Measurements from ENCODE around the gene SLC38A7.

The SLC38A7 gene

GRCh38 chr16:58635502-58635901 is 49.1 kb downstream of the SLC38A7 start:
- no peak for DNase-seq (ENCODE audit: low read depth)

DNA sequence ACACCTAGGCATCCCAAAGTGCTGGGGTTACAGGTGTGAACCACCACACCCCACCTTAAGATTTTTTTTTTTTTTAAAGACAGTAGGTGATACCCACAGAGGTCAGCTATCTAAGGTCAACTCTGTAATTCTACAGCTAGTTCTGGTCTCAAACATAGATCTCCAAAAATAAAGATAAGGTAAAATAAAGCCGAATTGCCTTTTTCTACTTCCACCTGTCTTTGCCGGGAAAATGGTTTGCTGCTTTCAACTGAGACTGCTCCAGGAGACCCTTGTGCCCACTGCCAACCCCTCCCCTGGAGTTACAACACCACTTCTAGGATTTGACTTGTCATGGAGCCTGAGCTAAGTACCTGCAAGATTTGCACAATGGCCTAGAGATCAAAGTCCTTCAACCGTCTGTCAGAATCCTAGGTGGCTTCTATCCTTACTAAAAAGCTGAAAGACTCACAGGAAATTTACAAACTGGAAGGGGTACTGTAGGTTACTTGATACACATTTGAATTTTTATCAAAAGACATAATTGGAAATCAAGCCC is 50.2 kb downstream of the SLC38A7 start:
- no peak for DNase-seq (ENCODE audit: low read depth)

- DNase-seq (ENCODE audit: low read depth) = peak; percentile 96
These were observed 54.6 kb downstream of the SLC38A7 start, which contains the start of gene CNOT1 for GRCh38 chr16:58629733-58630640. Gene CNOT1, minus strand, starts transcription at chr16:58629826. Its CDS starts 30,489 bp downstream, at chr16:58599337.

- no peak for DNase-seq (ENCODE audit: low read depth)
These were observed 55.5 kb downstream of the SLC38A7 start for GRCh38 chr16:58628845-58629732.

DNA sequence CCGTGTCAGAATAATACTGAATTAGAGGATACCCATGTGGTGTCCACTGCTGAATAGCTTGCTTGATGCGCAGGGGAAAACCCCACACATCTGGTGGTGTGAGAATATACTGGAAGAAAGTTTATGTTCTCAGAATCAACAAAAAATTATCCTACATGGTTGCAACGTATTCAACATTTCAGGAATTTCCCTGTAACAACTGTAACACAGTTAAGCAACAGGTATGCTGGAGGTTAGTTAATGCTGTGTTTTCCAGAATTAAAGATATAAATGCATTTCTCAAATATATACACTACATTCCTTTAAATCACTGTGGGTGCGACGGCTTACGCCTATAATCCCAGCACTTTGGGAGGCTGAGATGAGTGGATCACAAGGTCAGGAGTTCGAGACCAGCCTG is 60.4 kb downstream of the SLC38A7 start:
- DNase-seq (ENCODE audit: low read depth) = no peak

DNA sequence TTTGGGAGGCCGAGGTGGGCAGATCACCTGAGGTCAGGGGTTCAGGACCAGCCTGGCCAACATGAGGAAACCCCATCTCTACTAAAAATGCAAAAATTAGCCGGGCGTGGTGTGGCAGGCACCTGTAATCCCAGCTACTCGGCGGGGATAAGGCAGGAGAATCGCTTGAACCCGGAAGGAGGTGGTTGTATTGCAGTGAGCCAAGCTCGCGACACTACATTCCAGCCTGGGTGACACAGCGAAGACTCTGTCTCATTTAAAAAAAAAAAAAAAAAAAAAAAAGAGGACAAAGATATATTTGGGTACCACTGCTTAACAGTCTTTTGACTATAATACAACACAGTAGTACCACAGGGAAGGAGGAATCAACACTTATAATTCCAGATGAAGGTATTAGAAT is 64.2 kb downstream of the SLC38A7 start:
- no peak for DNase-seq (ENCODE audit: low read depth)

DNA sequence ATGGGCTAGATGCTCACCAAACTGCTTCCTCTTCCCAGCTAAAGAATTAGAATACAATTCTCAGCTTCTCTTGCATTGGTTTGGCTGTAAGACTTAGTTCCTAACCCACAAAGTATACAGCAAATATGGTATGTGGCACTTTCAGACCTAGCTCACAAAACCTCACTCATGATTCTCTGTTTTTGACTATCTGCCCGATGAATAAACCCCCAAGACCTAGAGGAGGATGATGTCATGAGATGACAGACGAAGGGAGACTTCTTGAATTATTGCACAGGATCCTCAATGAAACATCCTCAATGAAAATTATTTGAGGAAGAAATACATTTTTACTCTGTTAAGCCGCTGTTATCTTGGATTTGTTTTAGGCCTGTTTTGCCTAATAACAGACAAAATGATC is 69.3 kb downstream of the SLC38A7 start:
- no peak for DNase-seq (ENCODE audit: low read depth)
